ENCODE measurements around the gene NTN5. TPM values are rescaled to one million over a fixed set of nuclear protein-coding genes. Genes with fewer than 3 reads are reported as not detected.
A peak's percentile ranks its signal among the peaks of the same experiment; 100 is the strongest.

The NTN5 gene
- total and polyA plus RNA-seq, 2 of the 4 experiments (the other 2 are of a cell fraction) = 0.19 TPM; not detected in 1

- peak; percentile 95; the same call in 1 of the 2 replicates for TF ChIP-seq MAZ (IDR thresholded peaks at IDR 0.05; ENCODE audit: borderline replicate concordance, low read depth, low read length)
- no peak for TF ChIP-seq CEBPB (IDR thresholded peaks at IDR 0.05; ENCODE audit: low read depth, low read length)
Observed at GRCh38 chr19:48720613-48721296, 47.9 kb upstream of the NTN5 start (continued).

GRCh38 chr19:48720251-48720612, 47.4 kb upstream of the NTN5 start:
- Histone ChIP-seq H2BK120ac (ENCODE audit: low read depth, low read length) (0 out of 2 replicates have a peak overlapping the region, but pooled peaks have one; percentile 34), H2BK15ac (ENCODE audit: low read depth, low read length) (no peak overlapping the region; the same call in 2 of the 3 replicates), H4K20me1 (ENCODE audit: insufficient read depth, low read length) (no peaks in the 10 kb centered on the region), H3K27ac (ENCODE audit: insufficient read depth, low read length) (no peak overlapping the region), H3K9me1 (ENCODE audit: insufficient read depth, low read length) (peaks cover 10% of the 10 kb centered on the region), H3K79me1 (ENCODE audit: low read depth in 1 of 2, low read length in 2 of 2) (peaks cover 0 to 12% of the 10 kb centered on the region in 2 experiments; a peak in 3 of 4 replicates), H2AK9ac (replicated peaks; ENCODE audit: low read depth, low read length, poor library complexity) (peak overlapping the region; percentile 21), H3K23ac (ENCODE audit: low read depth, low read length) (no peak overlapping the region), H4K5ac (ENCODE audit: low read depth, low read length) (peak overlapping the region; percentile 17), H3K4me1 (ENCODE audit: control insufficient read depth, insufficient read depth, low read length) (peaks cover 8% of the 10 kb centered on the region), H2AK5ac (ENCODE audit: low read depth, low read length) (no peak overlapping the region), H3K14ac (replicated peaks; ENCODE audit: low read depth, low read length) (peak overlapping the region; percentile 43; the same call in 1 of the 2 replicates), H4K91ac (ENCODE audit: insufficient read depth, low read depth, low read length) (peak overlapping the region; percentile 35; the same call in 1 of the 2 replicates), H3K18ac (ENCODE audit: low read depth, low read length) (no peak overlapping the region), H3K27me3 (ENCODE audit: control insufficient read depth, insufficient read depth, low read length) (no peaks in the 10 kb centered on the region), H3K4me3 (ENCODE audit: insufficient read depth, low read depth, low read length) (no peak overlapping the region), H3K4ac (ENCODE audit: low read depth, low read length) (peak overlapping the region; percentile 60), H4K8ac (ENCODE audit: low read depth in 2 of 2, low read length in 2 of 2) (peak overlapping the region; percentile 44 to 95), H3K56ac (ENCODE audit: extremely low read depth, insufficient read depth, low read length) (no peak overlapping the region), H2AFZ (replicated peaks; ENCODE audit: low read length, poor library complexity) (peak overlapping the region; percentile 97), H2BK5ac (ENCODE audit: low read depth, low read length, poor library complexity, severe bottlenecking) (peak overlapping the region; percentile 10), H3K36me3 (ENCODE audit: control insufficient read depth, insufficient read depth, low read length) (no peaks in the 10 kb centered on the region), H3K9me3 (ENCODE audit: control insufficient read depth, insufficient read depth, low read length) (no peaks in the 10 kb centered on the region), H3K9ac (ENCODE audit: low read depth, low read length) (no peak overlapping the region), H3K4me2 (ENCODE audit: low read depth, low read length) (peak overlapping the region; percentile 30), H2BK20ac (ENCODE audit: low read depth, low read length) (no peak overlapping the region)
- no TSS peak for BruUV-seq (replicated peaks)
- CTCF ChIA-PET = interaction anchor here (0.6 kb wide), 1 partner anchor 12 kb away, joined by 3 read pairs; no protein-coding TSS in a partner anchor
- DNase-seq = no peak
- dilution Hi-C loops (cut with HindIII; ENCODE audit: low sequenced_read_pairs, unreplicated experiment) = no loop called here
- TF ChIP-seq MXI1 (IDR thresholded peaks at IDR 0.05; ENCODE audit: borderline replicate concordance, low read depth, low read length) (no peak), SMC3 (IDR thresholded peaks at IDR 0.05; ENCODE audit: low read depth, low read length) (no peak), CEBPB (IDR thresholded peaks at IDR 0.05; ENCODE audit: low read depth, low read length) (no peak), RCOR1 (IDR thresholded peaks at IDR 0.05; ENCODE audit: insufficient replicate concordance, low read length) (no peak), POLR2A (IDR thresholded peaks at IDR 0.05; ENCODE audit: low read depth, low read length) (no peak), MAFK (IDR thresholded peaks at IDR 0.05; ENCODE audit: low read depth, low read length) (no peak), BHLHE40 (IDR thresholded peaks at IDR 0.05; ENCODE audit: low read depth, low read length) (no peak), CTCF (conservative IDR thresholded peaks at IDR 0.05; ENCODE audit: low read depth, low read length) (no peak)
- ATAC-seq (ENCODE audit: low read depth) = no peak
- intact Hi-C loops (cut with micrococcal nuclease) = no loop called here
- 25% methylated on average over 8 of the region's 12 CpGs; no CpG with 5 or more reads in 1 of the 2 experiments for WGBS, 2 experiments (ENCODE audit: extremely low coverage in 2 of 2, insufficient read length in 1 of 2)
- POLR2A ChIA-PET (ENCODE audit: unreplicated experiment) = no interaction called here
- in situ Hi-C loops (cut with MboI; ENCODE audit: low sequenced_read_pairs) = no loop called here

All from IMR-90 (cell line).